GM18498 (cell line): ENCODE results near the gene ADAMTS2.

Experiments used
- ATAC-seq: cut with Tn5 transposase; IDR thresholded peaks from one replicate; pipeline ENCODE4 v1.9.1; 2021; ENCODE audit warnings: mild to moderate bottlenecking, moderate library complexity; ENCODE audit not compliant: unreplicated experiment

The ADAMTS2 gene

GRCh38 chr5:179061025-179061424 lies 284.2 kb downstream of the ADAMTS2 start:
- ATAC-seq: no peak
